Lower leg skin (tissue), 3 donors: ENCODE data around the gene LRTM2.

Experiments used
- CTCF ChIP-seq, 3 donors: fragments of 450-650 bp; IDR thresholded peaks; one replicate each; pipeline ENCODE4 v1.5.1; 2016; ENCODE audit warnings: antibody characterized with exemption in 3 of 3, mild to moderate bottlenecking in 3 of 3, moderate library complexity in 2 of 3
- POLR2A ChIP-seq, 2 donors: fragments of 450-650 bp; IDR thresholded peaks; one replicate each; pipeline ENCODE4 v1.6.1; 2016 to 2017; ENCODE audit warnings: antibody characterized with exemption in 2 of 2, mild to moderate bottlenecking in 1 of 2, moderate library complexity in 1 of 2

DNA sequence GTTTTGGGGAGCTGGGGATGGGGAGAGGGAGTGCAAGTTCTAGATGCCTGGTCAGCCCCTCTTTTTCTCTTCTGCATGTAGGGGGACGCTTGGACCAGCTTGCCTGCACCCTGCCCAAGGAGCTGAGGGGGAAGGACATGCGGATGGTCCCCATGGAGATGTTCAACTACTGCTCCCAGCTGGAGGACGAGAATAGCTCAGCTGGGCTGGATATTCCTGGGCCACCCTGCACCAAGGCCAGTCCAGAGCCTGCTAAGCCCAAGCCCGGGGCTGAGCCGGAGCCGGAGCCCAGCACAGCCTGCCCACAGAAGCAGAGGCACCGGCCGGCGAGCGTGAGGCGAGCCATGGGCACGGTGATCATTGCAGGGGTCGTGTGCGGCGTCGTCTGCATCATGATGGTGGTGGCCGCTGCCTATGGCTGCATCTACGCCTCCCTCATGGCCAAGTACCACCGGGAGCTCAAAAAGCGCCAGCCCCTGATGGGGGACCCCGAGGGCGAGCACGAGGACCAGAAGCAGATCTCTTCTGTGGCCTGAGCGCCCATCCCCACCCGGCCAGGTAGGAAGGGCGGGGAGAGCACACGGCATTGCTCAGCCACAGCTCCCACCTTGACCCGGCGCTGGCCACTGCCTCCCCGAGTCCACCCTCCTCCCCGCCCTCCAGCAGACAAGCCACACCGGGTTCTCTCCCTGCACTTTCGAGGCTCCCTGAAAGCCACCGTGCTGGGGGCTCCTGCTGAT is 14.0 kb downstream of the LRTM2 start:
- no peak for TF ChIP-seq CTCF (IDR thresholded peaks at IDR 0.05)
- no peak for TF ChIP-seq POLR2A (IDR thresholded peaks at IDR 0.05)
